GM13976 (cell line): ENCODE data around the gene PLCB1.

Experiments
- DNase-seq: peaks from one replicate; pipeline ENCODE4 v3.0.0; 2012; ENCODE audit warnings: low spot score
- CTCF ChIP-seq: IDR thresholded peaks from 2 replicates; pipeline ENCODE4 v1.5.1; 2012; ENCODE audit warnings: borderline replicate concordance, mild to moderate bottlenecking; ENCODE audit not compliant: insufficient read depth; ENCODE audit errors: extremely low read depth, missing control alignments, control extremely low read depth
- in situ Hi-C: fragments of 300-500 bp; cut with MboI; formaldehyde crosslinking; loops from one replicate; pipeline ENCODE4 v1.12.0; 2022; ENCODE audit warnings: low sequenced_read_pairs, mixed read lengths, inconsistent platforms; ENCODE audit not compliant: unreplicated experiment

The PLCB1 gene

GRCh38 chr20:8265588-8265987 lies 133.5 kb downstream of the PLCB1 start:
- in situ Hi-C loops = no loop called here

GRCh38 chr20:8267009-8267408 lies 134.9 kb downstream of the PLCB1 start:
- no peak for TF ChIP-seq CTCF
- in situ Hi-C loops = no loop called here
- no peak for DNase-seq

More at GRCh38 chr20:8265588-8265987, 133.5 kb downstream of the PLCB1 start:
- no peak for TF ChIP-seq CTCF
- no peak for DNase-seq

- DNase-seq = no peak
- in situ Hi-C loops = no loop called here
- TF ChIP-seq CTCF = no peak
These were observed 139.7 kb downstream of the PLCB1 start for GRCh38 chr20:8271727-8272126.

GRCh38 chr20:8272766-8273165 lies 140.7 kb downstream of the PLCB1 start:
- in situ Hi-C loops = no loop called here
- DNase-seq = no peak

GRCh38 chr20:8284902-8285301 lies 152.8 kb downstream of the PLCB1 start:
- no peak for TF ChIP-seq CTCF
- in situ Hi-C loops = no loop called here
- no peak for DNase-seq

More at GRCh38 chr20:8272766-8273165, 140.7 kb downstream of the PLCB1 start:
- no peak for TF ChIP-seq CTCF

- DNase-seq = no peak
- in situ Hi-C loops = no loop called here
- no peak for TF ChIP-seq CTCF
These were observed 155.3 kb downstream of the PLCB1 start for GRCh38 chr20:8287340-8287739.

GRCh38 chr20:8291200-8291599 lies 159.1 kb downstream of the PLCB1 start:
- in situ Hi-C loops = no loop called here
- TF ChIP-seq CTCF = no peak
- no peak for DNase-seq
